HL-60 (cell line): Measurements from ENCODE around the gene NTHL1.

Experiments
- GABPA ChIP-seq: IDR thresholded peaks from 2 replicates; pipeline ENCODE4 v1.6.1; 2012; ENCODE audit warnings: low read depth
- POLR2AphosphoS5 ChIP-seq: IDR thresholded peaks from 2 replicates; pipeline ENCODE4 v1.6.1; 2012; ENCODE audit warnings: low read depth
- TF ChIP-seq, protein P1 (sequence below): IDR thresholded peaks from one replicate; pipeline ENCODE4 v1.5.1; 2011; ENCODE audit warnings: low read length, control low read depth, inconsistent platforms; ENCODE audit not compliant: insufficient read depth
- TF ChIP-seq, protein P2 (sequence below): IDR thresholded peaks from 2 replicates; pipeline ENCODE4 v1.6.1; 2012; ENCODE audit warnings: low read depth; ENCODE audit not compliant: insufficient replicate concordance

DNA sequence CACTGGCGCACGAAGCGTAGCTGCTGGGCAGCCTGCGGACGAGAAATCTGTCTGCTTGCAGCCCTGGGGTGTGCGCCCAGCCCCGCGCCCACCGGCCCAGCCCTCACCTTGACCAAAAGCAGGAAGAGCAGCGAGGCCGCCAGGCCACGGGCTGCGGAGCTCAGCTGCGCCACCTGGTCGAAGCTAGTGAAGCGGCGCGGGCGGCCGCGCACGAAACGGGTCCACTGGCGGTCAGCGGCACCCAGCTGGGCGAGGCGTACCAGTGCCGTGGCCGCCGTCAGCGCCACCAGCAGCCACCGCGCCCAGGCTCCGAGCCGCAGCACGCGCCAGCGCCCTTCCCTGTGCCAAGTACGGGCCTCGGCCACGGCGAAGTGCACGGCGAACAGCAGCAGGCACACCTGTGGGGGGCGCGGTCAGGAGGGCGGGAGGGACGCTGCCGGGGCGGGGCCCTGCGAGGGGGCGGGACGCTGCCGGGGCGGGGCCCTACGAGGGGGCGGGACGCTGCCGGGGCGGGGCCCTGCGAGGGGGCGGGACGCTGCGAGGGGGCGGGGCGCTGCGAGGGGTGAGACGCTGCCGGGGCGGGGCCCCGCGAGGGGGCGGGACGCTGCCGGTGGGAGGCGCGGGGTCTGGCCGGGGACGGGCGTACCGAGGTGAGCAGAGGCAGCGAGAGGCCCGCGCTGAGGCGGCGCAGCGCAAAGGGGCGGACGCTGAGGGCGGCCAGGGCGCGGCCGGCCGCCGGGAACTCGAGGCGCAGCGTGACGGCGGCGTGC, 43.3 kb upstream of the NTHL1 start:
- TF ChIP-seq, protein P1, sequence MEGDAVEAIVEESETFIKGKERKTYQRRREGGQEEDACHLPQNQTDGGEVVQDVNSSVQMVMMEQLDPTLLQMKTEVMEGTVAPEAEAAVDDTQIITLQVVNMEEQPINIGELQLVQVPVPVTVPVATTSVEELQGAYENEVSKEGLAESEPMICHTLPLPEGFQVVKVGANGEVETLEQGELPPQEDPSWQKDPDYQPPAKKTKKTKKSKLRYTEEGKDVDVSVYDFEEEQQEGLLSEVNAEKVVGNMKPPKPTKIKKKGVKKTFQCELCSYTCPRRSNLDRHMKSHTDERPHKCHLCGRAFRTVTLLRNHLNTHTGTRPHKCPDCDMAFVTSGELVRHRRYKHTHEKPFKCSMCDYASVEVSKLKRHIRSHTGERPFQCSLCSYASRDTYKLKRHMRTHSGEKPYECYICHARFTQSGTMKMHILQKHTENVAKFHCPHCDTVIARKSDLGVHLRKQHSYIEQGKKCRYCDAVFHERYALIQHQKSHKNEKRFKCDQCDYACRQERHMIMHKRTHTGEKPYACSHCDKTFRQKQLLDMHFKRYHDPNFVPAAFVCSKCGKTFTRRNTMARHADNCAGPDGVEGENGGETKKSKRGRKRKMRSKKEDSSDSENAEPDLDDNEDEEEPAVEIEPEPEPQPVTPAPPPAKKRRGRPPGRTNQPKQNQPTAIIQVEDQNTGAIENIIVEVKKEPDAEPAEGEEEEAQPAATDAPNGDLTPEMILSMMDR, result no peak
- TF ChIP-seq, protein P2, sequence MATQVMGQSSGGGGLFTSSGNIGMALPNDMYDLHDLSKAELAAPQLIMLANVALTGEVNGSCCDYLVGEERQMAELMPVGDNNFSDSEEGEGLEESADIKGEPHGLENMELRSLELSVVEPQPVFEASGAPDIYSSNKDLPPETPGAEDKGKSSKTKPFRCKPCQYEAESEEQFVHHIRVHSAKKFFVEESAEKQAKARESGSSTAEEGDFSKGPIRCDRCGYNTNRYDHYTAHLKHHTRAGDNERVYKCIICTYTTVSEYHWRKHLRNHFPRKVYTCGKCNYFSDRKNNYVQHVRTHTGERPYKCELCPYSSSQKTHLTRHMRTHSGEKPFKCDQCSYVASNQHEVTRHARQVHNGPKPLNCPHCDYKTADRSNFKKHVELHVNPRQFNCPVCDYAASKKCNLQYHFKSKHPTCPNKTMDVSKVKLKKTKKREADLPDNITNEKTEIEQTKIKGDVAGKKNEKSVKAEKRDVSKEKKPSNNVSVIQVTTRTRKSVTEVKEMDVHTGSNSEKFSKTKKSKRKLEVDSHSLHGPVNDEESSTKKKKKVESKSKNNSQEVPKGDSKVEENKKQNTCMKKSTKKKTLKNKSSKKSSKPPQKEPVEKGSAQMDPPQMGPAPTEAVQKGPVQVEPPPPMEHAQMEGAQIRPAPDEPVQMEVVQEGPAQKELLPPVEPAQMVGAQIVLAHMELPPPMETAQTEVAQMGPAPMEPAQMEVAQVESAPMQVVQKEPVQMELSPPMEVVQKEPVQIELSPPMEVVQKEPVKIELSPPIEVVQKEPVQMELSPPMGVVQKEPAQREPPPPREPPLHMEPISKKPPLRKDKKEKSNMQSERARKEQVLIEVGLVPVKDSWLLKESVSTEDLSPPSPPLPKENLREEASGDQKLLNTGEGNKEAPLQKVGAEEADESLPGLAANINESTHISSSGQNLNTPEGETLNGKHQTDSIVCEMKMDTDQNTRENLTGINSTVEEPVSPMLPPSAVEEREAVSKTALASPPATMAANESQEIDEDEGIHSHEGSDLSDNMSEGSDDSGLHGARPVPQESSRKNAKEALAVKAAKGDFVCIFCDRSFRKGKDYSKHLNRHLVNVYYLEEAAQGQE, result no peak
- no peak for TF ChIP-seq POLR2AphosphoS5
- no peak for TF ChIP-seq GABPA
